ENCODE results near the gene SAG. TPM values are rescaled to one million over a fixed set of nuclear protein-coding genes. Genes with fewer than 3 reads are reported as not detected.
A peak's percentile ranks its signal among the peaks of the same experiment; 100 is the strongest.

The SAG gene
- total RNA-seq, 2 experiments from 2014 or later: 0.32 TPM; not detected in 1

- H3K27ac ChIP-seq (ENCODE audit: low read depth, low read length, poor library complexity, severe bottlenecking): peak overlapping the region; percentile 52
- CTCF ChIA-PET (ENCODE audit: unreplicated experiment): interaction anchor here (0.6 kb wide), 1 partner anchor 56 kb away, joined by 3 read pairs; no protein-coding TSS in a partner anchor
These were observed 73.5 kb downstream of the SAG start for GRCh38 chr2:233380995-233381637.

GRCh38 chr2:233381638-233381995, 74.0 kb downstream of the SAG start:
- no peak for DNase-seq (ENCODE audit: low spot score)
- TF ChIP-seq EZH2phosphoT487 (IDR thresholded peaks at IDR 0.05; ENCODE audit: borderline replicate concordance, low read depth, low read length) (no peak), CTCF (conservative IDR thresholded peaks at IDR 0.05; ENCODE audit: low read length) (no peak)
- H3K4me3 ChIP-seq (ENCODE audit: low read depth, low read length, poor library complexity, severe bottlenecking): no peak overlapping the region
- 0 out of 2 replicates have a peak overlapping the region, but pooled peaks have one; percentile 2 for H3K4me2 ChIP-seq (ENCODE audit: low read length)
- no peaks in the 10 kb centered on the region for H3K9me3 ChIP-seq (ENCODE audit: low read length)
- H3K27ac ChIP-seq (ENCODE audit: low read depth, low read length, poor library complexity, severe bottlenecking): no peak overlapping the region
- CTCF ChIA-PET (ENCODE audit: unreplicated experiment): no interaction called here
- no peaks in the 10 kb centered on the region; the same call in 1 of the 2 replicates for H4K20me1 ChIP-seq (ENCODE audit: insufficient read depth, low read length)
- POLR2A ChIA-PET: interaction anchor here (0.6 to 2.5 kb wide), 4 partner anchors 16 to 263 kb away, joined by 3 to 11 read pairs (median 4); no protein-coding TSS in a partner anchor
- BruUV-seq (replicated peaks): no TSS peak
- H2AFZ ChIP-seq (ENCODE audit: low read length): no peak overlapping the region
- intact Hi-C loops (cut with micrococcal nuclease; ENCODE audit: unreplicated experiment): loop anchor here (5.0 kb wide), 1 partner anchor 34 kb away; no protein-coding TSS in a partner anchor
- H3K4me1 ChIP-seq (ENCODE audit: insufficient read depth, low read length, poor library complexity, severe bottlenecking): peaks cover 86% of the 10 kb centered on the region
- H3K79me2 ChIP-seq (ENCODE audit: insufficient read depth, low read depth, low read length): peaks cover 85% of the 10 kb centered on the region
- H3K36me3 ChIP-seq (ENCODE audit: insufficient read depth, low read length): peaks cover 14% of the 10 kb centered on the region
- H3K9me2 ChIP-seq (ENCODE audit: insufficient read depth, low read length): no peaks in the 10 kb centered on the region

More at GRCh38 chr2:233380995-233381637, 73.5 kb downstream of the SAG start:
- no peaks in the 10 kb centered on the region for H3K9me3 ChIP-seq (ENCODE audit: low read length)
- no peak for TF ChIP-seq EZH2phosphoT487 (IDR thresholded peaks at IDR 0.05; ENCODE audit: borderline replicate concordance, low read depth, low read length)
- no peak for TF ChIP-seq CTCF (conservative IDR thresholded peaks at IDR 0.05; ENCODE audit: low read length)
- DNase-seq (ENCODE audit: low spot score): no peak
- no TSS peak for BruUV-seq (replicated peaks)
- no peaks in the 10 kb centered on the region; the same call in 1 of the 2 replicates for H4K20me1 ChIP-seq (ENCODE audit: insufficient read depth, low read length)
- no peaks in the 10 kb centered on the region for H3K9me2 ChIP-seq (ENCODE audit: insufficient read depth, low read length)
- POLR2A ChIA-PET: interaction anchor here (1.0 kb wide), 1 partner anchor 23 kb away, joined by 6 read pairs; no protein-coding TSS in a partner anchor
- no peak overlapping the region for H2AFZ ChIP-seq (ENCODE audit: low read length)
- peaks cover 84% of the 10 kb centered on the region for H3K79me2 ChIP-seq (ENCODE audit: insufficient read depth, low read depth, low read length)
- H3K36me3 ChIP-seq (ENCODE audit: insufficient read depth, low read length): peaks cover 15% of the 10 kb centered on the region
- H3K4me1 ChIP-seq (ENCODE audit: insufficient read depth, low read length, poor library complexity, severe bottlenecking): peaks cover 86% of the 10 kb centered on the region
- intact Hi-C loops (cut with micrococcal nuclease; ENCODE audit: unreplicated experiment): loop anchor here (5.0 kb wide), 1 partner anchor 34 kb away; no protein-coding TSS in a partner anchor
- H3K4me3 ChIP-seq (ENCODE audit: low read depth, low read length, poor library complexity, severe bottlenecking): no peak overlapping the region
- H3K4me2 ChIP-seq (ENCODE audit: low read length): 0 out of 2 replicates have a peak overlapping the region, but pooled peaks have one; percentile 2

Measured in OCI-LY7 (cell line).